Measurements from ENCODE around the gene PRKRA. TPM values are rescaled to one million over a fixed set of nuclear protein-coding genes. Genes with fewer than 3 reads are reported as not detected.

Gene PRKRA
- total and polyA plus RNA-seq, 2 of the 13 experiments (the other 11 are each of a cell fraction or from before 2014, with no cell fraction given): 53.1 to 74.7 TPM

DNA sequence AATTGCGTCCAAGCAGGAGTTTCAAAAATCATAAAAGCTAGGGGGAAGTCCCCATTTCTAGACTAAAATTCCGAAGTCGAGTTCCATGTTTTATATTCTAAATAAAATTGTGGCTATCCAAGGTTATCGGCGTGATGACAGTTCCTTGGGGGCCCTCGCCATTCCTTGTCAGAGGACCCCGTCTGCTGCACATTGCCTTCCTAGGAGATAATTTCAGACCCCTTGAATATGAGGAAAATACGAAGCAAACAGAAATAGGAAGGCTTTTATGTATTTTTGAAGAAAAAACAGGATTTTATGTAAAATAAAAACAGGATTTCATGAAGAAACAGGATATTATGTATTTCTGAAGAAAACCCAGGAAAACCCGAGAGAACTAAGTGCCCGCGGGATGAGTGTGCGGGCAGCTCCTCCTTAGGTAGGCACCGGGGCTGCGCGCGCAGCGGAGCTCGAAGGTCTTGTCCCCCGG lies 28.8 kb upstream of the PRKRA start (continued):
- TF ChIP-seq, protein P1, sequence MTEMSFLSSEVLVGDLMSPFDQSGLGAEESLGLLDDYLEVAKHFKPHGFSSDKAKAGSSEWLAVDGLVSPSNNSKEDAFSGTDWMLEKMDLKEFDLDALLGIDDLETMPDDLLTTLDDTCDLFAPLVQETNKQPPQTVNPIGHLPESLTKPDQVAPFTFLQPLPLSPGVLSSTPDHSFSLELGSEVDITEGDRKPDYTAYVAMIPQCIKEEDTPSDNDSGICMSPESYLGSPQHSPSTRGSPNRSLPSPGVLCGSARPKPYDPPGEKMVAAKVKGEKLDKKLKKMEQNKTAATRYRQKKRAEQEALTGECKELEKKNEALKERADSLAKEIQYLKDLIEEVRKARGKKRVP (CRISPR knock-in tag; IDR thresholded peaks at IDR 0.05): peak in 1 of 2 experiments; percentile 7; a peak in 1 of 4 replicates
- no peak for TF ChIP-seq ZNF235 (CRISPR knock-in tag; IDR thresholded peaks at IDR 0.05; ENCODE audit: borderline replicate concordance)
- 0 out of 2 replicates have a peak, but pooled peaks have one; percentile 45 for TF ChIP-seq MAZ (IDR thresholded peaks at IDR 0.05; ENCODE audit: borderline replicate concordance, low read depth, low read length)
- no peak for TF ChIP-seq MAZ (CRISPR knock-in tag; IDR thresholded peaks at IDR 0.05; ENCODE audit: low read depth)
- TF ChIP-seq GATAD2A (CRISPR knock-in tag; IDR thresholded peaks at IDR 0.05): no peak
- TF ChIP-seq ZFP36 (IDR thresholded peaks at IDR 0.05; ENCODE audit: borderline replicate concordance, low read depth, low read length, partially characterized antibody): peak; percentile 34
- TF ChIP-seq EP300 (IDR thresholded peaks at IDR 0.05; ENCODE audit: low read depth in 2 of 2, low read length in 2 of 2): 0 out of 4 replicates have a peak, but pooled peaks of 1 of the 2 experiments have one; percentile 6
- TF ChIP-seq EP300 (CRISPR knock-in tag; IDR thresholded peaks at IDR 0.05; ENCODE audit: borderline replicate concordance): no peak
- TF ChIP-seq, protein P2, sequence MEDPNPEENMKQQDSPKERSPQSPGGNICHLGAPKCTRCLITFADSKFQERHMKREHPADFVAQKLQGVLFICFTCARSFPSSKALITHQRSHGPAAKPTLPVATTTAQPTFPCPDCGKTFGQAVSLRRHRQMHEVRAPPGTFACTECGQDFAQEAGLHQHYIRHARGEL (CRISPR knock-in tag; IDR thresholded peaks at IDR 0.05): no peak
- 0 out of 2 replicates have a peak, but pooled peaks have one; percentile 49 for TF ChIP-seq WIZ (CRISPR knock-in tag; IDR thresholded peaks at IDR 0.05)
- TF ChIP-seq, protein P3, sequence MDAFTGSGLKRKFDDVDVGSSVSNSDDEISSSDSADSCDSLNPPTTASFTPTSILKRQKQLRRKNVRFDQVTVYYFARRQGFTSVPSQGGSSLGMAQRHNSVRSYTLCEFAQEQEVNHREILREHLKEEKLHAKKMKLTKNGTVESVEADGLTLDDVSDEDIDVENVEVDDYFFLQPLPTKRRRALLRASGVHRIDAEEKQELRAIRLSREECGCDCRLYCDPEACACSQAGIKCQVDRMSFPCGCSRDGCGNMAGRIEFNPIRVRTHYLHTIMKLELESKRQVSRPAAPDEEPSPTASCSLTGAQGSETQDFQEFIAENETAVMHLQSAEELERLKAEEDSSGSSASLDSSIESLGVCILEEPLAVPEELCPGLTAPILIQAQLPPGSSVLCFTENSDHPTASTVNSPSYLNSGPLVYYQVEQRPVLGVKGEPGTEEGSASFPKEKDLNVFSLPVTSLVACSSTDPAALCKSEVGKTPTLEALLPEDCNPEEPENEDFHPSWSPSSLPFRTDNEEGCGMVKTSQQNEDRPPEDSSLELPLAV (CRISPR knock-in tag; conservative IDR thresholded peaks at IDR 0.05; ENCODE audit: low read depth): no peak
- TF ChIP-seq, protein P4, sequence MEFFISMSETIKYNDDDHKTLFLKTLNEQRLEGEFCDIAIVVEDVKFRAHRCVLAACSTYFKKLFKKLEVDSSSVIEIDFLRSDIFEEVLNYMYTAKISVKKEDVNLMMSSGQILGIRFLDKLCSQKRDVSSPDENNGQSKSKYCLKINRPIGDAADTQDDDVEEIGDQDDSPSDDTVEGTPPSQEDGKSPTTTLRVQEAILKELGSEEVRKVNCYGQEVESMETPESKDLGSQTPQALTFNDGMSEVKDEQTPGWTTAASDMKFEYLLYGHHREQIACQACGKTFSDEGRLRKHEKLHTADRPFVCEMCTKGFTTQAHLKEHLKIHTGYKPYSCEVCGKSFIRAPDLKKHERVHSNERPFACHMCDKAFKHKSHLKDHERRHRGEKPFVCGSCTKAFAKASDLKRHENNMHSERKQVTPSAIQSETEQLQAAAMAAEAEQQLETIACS (CRISPR knock-in tag; IDR thresholded peaks at IDR 0.05): no peak
- no peak for TF ChIP-seq KDM6A (CRISPR knock-in tag; IDR thresholded peaks at IDR 0.05; ENCODE audit: low read depth)
- TF ChIP-seq KDM2A (CRISPR knock-in tag; IDR thresholded peaks at IDR 0.05; ENCODE audit: borderline replicate concordance, low read depth): peak; percentile 29; the same call in 1 of the 2 replicates
- no peak for TF ChIP-seq TOE1 (CRISPR knock-in tag; IDR thresholded peaks at IDR 0.05)
- TF ChIP-seq SATB2 (CRISPR knock-in tag; IDR thresholded peaks at IDR 0.05): no peak
- TF ChIP-seq HNF4G (IDR thresholded peaks at IDR 0.05; ENCODE audit: borderline replicate concordance, low read depth, low read length): no peak
- no peak for TF ChIP-seq HNF4G (CRISPR knock-in tag; IDR thresholded peaks at IDR 0.05; ENCODE audit: borderline replicate concordance, low read depth)
- peak; percentile 77 for TF ChIP-seq POLR2AphosphoS5 (IDR thresholded peaks at IDR 0.05; ENCODE audit: low read depth, low read length)
- TF ChIP-seq ZNF317 (CRISPR knock-in tag; IDR thresholded peaks at IDR 0.05): peak; percentile 75; the same call in 1 of the 2 replicates
- TF ChIP-seq GATA4 (IDR thresholded peaks at IDR 0.05; ENCODE audit: borderline replicate concordance, low read depth): 0 out of 2 replicates have a peak, but pooled peaks have one; percentile 21
- TF ChIP-seq, protein P5, sequence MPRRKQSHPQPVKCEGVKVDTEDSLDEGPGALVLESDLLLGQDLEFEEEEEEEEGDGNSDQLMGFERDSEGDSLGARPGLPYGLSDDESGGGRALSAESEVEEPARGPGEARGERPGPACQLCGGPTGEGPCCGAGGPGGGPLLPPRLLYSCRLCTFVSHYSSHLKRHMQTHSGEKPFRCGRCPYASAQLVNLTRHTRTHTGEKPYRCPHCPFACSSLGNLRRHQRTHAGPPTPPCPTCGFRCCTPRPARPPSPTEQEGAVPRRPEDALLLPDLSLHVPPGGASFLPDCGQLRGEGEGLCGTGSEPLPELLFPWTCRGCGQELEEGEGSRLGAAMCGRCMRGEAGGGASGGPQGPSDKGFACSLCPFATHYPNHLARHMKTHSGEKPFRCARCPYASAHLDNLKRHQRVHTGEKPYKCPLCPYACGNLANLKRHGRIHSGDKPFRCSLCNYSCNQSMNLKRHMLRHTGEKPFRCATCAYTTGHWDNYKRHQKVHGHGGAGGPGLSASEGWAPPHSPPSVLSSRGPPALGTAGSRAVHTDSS (CRISPR knock-in tag; conservative IDR thresholded peaks at IDR 0.05): no peak
- no peak for TF ChIP-seq SP4 (CRISPR knock-in tag; IDR thresholded peaks at IDR 0.05)
- TF ChIP-seq CHD2 (IDR thresholded peaks at IDR 0.05; ENCODE audit: low read depth, low read length): peak; percentile 38; the same call in 1 of the 2 replicates
